GM12801 (cell line): Measurements from ENCODE around the gene PURB.

Experiments
- CTCF ChIP-seq: IDR thresholded peaks from one replicate; pipeline ENCODE4 v1.5.1; 2011; ENCODE audit warnings: control low read depth; ENCODE audit not compliant: insufficient read length; ENCODE audit errors: extremely low read depth

PURB gene

GRCh38 chr7:44889086-44889781, 3.9 kb upstream of the PURB start:
- TF ChIP-seq CTCF, result no peak

- no peak for TF ChIP-seq CTCF
These were observed 2.0 kb upstream of the PURB start for GRCh38 chr7:44887293-44887692.

- no peak for TF ChIP-seq CTCF
These were observed 523 bp downstream of the PURB start for GRCh38 chr7:44884621-44885393.

GRCh38 chr7:44883961-44884620, 1.2 kb downstream of the PURB start:
- no peak for TF ChIP-seq CTCF

GRCh38 chr7:44882899-44883298, 2.4 kb downstream of the PURB start:
- TF ChIP-seq CTCF, result no peak

- no peak for TF ChIP-seq CTCF
These were observed 3.7 kb downstream of the PURB start for GRCh38 chr7:44881610-44882009.

GRCh38 chr7:44881066-44881600, 4.2 kb downstream of the PURB start:
- TF ChIP-seq CTCF, result no peak
